MM.1S (cell line): Measurements from ENCODE around the gene CD4.

Experiments used
- DNase-seq: peaks from one replicate; pipeline ENCODE4 v3.0.0-alpha.2; 2015
- H2AFZ ChIP-seq: fragments of 300-600 bp; sonication (generic); 2 replicates; pipeline ENCODE4 v1.6.0; 2016; ENCODE audit warnings: antibody characterized with exemption, low read length
- H3F3A ChIP-seq: fragments of 300-600 bp; sonication (generic); 2 replicates; pipeline ENCODE4 v1.6.1; 2016; ENCODE audit warnings: mild to moderate bottlenecking, antibody characterized with exemption, low read length, moderate library complexity, mixed read lengths; ENCODE audit not compliant: insufficient read depth
- H3K27ac ChIP-seq: fragments of 300-600 bp; sonication (generic); 2 replicates; pipeline ENCODE4 v1.5.1; 2016; ENCODE audit warnings: mild to moderate bottlenecking, low read length
- H3K27me3 ChIP-seq: fragments of 300-600 bp; sonication (generic); replicated peaks from 2 replicates; pipeline ENCODE4 v1.6.0; 2016; ENCODE audit warnings: low read length; ENCODE audit not compliant: insufficient read depth
- H3K36me3 ChIP-seq: fragments of 300-600 bp; sonication (generic); replicated peaks from 2 replicates; pipeline ENCODE4 v1.6.1; 2016; ENCODE audit warnings: mild to moderate bottlenecking, low read length, mixed read lengths; ENCODE audit not compliant: insufficient read depth
- H3K4me1 ChIP-seq: fragments of 300-600 bp; sonication (generic); 2 replicates; pipeline ENCODE4 v1.6.1; 2016; ENCODE audit warnings: low read length, mixed read lengths
- H3K4me2 ChIP-seq: fragments of 300-600 bp; sonication (generic); 2 replicates; pipeline ENCODE4 v1.6.0; 2016; ENCODE audit warnings: low read depth, low read length
- H3K4me3 ChIP-seq: fragments of 300-600 bp; sonication (generic); 2 replicates; pipeline ENCODE4 v1.5.1; 2016; ENCODE audit warnings: low read length, mixed read lengths
- H3K79me2 ChIP-seq: fragments of 300-600 bp; sonication (generic); 2 replicates; pipeline ENCODE4 v1.6.1; 2016; ENCODE audit warnings: mixed run types, low read length, mixed read lengths
- H3K9ac ChIP-seq: fragments of 300-600 bp; sonication (generic); 2 replicates; pipeline ENCODE4 v1.6.1; 2016; ENCODE audit warnings: low read length, mixed read lengths
- H3K9me2 ChIP-seq: fragments of 300-600 bp; sonication (generic); replicated peaks from 2 replicates; pipeline ENCODE4 v1.6.1; 2016; ENCODE audit warnings: mild to moderate bottlenecking, low read length, mixed read lengths; ENCODE audit not compliant: insufficient read depth
- H3K9me3 ChIP-seq: fragments of 300-600 bp; sonication (generic); replicated peaks from 2 replicates; pipeline ENCODE4 v1.6.1; 2016; ENCODE audit warnings: mild to moderate bottlenecking, low read length, mixed read lengths; ENCODE audit not compliant: insufficient read depth
- H4K20me1 ChIP-seq: fragments of 300-600 bp; sonication (generic); 2 replicates; pipeline ENCODE4 v1.6.1; 2016; ENCODE audit warnings: mild to moderate bottlenecking, low read length, moderate library complexity, mixed read lengths; ENCODE audit not compliant: insufficient read depth
- EZH2 ChIP-seq: fragments of 300-600 bp; sonication (generic); optimal IDR thresholded peaks from 2 replicates; pipeline ENCODE3; 2017; ENCODE audit warnings: low read depth, mild to moderate bottlenecking, antibody characterized with exemption, low read length, mixed read lengths
- EZH2phosphoT487 ChIP-seq: fragments of 300-600 bp; sonication (generic); IDR thresholded peaks from 2 replicates; pipeline ENCODE4 v1.6.1; 2018; ENCODE audit warnings: antibody characterized with exemption, low read length
- TF ChIP-seq, protein P1 (sequence below): fragments of 300-600 bp; sonication (generic); IDR thresholded peaks from 2 replicates; pipeline ENCODE4 v1.5.1; 2016; ENCODE audit warnings: antibody characterized with exemption, low read length, mixed read lengths

Gene CD4

DNA sequence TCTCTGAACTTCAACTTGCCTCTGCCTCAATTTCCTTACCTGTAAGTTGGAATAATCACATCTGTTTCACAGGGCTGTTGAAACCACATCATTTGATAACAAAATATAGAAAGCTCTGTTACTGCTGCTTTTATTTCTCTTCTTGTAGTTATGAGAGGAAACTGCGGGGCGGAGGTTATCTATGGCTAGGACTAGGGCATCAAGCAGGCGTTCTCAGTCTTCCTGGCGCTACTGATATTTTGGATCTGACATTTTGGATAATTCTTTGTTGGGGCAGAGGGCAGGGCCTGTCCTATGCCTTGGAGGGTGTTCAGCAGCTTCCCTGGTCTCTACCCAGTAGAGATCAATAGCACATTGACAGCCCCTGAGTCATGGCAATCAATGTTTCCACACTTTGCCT lies 42.8 kb downstream of the CD4 start:
- peaks cover 4% of the 10 kb centered on the region; the same call in 1 of the 2 replicates for H3K4me1 ChIP-seq
- H2AFZ ChIP-seq: no peak overlapping the region
- H3K9ac ChIP-seq: no peak overlapping the region
- no peaks in the 10 kb centered on the region for H3F3A ChIP-seq
- H3K36me3 ChIP-seq: no peaks in the 10 kb centered on the region
- H3K9me2 ChIP-seq: no peaks in the 10 kb centered on the region
- H3K27me3 ChIP-seq: peaks cover 62% of the 10 kb centered on the region
- H3K4me3 ChIP-seq: no peak overlapping the region
- no peaks in the 10 kb centered on the region for H3K9me3 ChIP-seq
- H3K79me2 ChIP-seq: no peaks in the 10 kb centered on the region
- no peak overlapping the region for H3K4me2 ChIP-seq
- H4K20me1 ChIP-seq: no peaks in the 10 kb centered on the region
- no peak for DNase-seq
- no peak for TF ChIP-seq EZH2
- TF ChIP-seq, protein P1, sequence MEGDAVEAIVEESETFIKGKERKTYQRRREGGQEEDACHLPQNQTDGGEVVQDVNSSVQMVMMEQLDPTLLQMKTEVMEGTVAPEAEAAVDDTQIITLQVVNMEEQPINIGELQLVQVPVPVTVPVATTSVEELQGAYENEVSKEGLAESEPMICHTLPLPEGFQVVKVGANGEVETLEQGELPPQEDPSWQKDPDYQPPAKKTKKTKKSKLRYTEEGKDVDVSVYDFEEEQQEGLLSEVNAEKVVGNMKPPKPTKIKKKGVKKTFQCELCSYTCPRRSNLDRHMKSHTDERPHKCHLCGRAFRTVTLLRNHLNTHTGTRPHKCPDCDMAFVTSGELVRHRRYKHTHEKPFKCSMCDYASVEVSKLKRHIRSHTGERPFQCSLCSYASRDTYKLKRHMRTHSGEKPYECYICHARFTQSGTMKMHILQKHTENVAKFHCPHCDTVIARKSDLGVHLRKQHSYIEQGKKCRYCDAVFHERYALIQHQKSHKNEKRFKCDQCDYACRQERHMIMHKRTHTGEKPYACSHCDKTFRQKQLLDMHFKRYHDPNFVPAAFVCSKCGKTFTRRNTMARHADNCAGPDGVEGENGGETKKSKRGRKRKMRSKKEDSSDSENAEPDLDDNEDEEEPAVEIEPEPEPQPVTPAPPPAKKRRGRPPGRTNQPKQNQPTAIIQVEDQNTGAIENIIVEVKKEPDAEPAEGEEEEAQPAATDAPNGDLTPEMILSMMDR: no peak
- no peak for TF ChIP-seq EZH2phosphoT487
- no peak overlapping the region for H3K27ac ChIP-seq

DNA sequence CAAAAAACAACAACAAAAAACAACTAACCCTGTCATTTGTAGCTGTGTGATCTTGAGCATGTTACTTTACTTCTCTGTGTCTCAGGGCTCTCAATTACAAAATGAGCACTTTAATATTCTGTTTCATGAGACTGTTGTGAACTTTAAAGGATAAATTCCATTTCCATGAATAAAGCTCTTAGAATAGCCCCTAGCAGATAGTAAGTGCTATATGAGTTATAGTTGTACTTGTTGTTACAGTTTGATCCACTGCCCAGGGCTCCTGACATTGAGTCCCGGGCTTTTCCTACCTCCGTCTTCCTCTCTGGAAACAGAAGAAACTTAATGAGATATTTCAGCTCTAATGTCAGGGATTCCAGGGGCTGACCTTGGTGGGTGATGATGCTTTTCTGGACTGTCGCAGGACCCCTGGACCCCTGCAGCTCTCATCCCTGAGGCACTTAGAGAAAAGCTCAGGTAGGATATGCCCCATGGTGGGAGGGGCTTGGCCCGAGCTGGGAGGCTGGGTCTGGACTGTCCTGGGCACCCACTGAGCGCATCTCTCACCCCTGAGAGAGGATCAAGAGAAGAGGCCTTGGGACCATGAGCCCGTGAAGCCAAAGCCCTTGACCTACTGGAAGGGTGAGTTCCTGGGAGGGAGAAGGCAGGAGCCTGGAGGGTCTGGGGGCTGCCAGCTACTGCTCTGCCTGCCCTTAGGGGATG lies 44.0 kb downstream of the CD4 start:
- DNase-seq: no peak
- no peak overlapping the region for H3K4me3 ChIP-seq
- H3K9me3 ChIP-seq: no peaks in the 10 kb centered on the region
- H4K20me1 ChIP-seq: no peaks in the 10 kb centered on the region
- no peaks in the 10 kb centered on the region for H3K79me2 ChIP-seq
- H3K4me1 ChIP-seq: no peaks in the 10 kb centered on the region
- no peaks in the 10 kb centered on the region for H3K9me2 ChIP-seq
- H3K4me2 ChIP-seq: no peak overlapping the region
- no peaks in the 10 kb centered on the region for H3F3A ChIP-seq
- H2AFZ ChIP-seq: no peak overlapping the region
- TF ChIP-seq, protein P1: no peak
- TF ChIP-seq EZH2phosphoT487: no peak
- no peak for TF ChIP-seq EZH2
- H3K36me3 ChIP-seq: no peaks in the 10 kb centered on the region
- H3K27ac ChIP-seq: no peak overlapping the region
- H3K9ac ChIP-seq: no peak overlapping the region
- H3K27me3 ChIP-seq: peaks cover 51% of the 10 kb centered on the region

DNA sequence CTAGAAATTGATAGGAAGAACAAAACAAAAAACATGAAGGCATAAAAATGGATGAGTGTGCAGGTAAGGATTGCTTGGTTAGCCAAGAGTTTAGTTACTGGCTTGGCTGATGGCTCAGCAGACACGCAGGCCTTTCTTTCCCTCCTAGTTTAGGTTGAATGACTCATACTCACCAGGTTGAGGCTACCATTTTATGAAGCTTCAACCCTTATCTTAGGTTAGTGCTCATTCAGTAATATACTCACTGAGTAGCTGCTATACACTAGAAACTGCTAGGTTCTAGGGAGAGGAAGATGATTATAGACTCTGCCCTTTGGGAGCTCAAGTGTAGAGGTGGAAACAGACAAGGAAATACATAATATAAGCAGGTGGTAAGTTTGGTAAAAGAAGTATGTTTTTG lies 44.9 kb downstream of the CD4 start:
- no peaks in the 10 kb centered on the region for H3K36me3 ChIP-seq
- TF ChIP-seq EZH2phosphoT487: no peak
- no peak for TF ChIP-seq EZH2
- TF ChIP-seq, protein P1: no peak
- H2AFZ ChIP-seq: no peak overlapping the region
- H3K27ac ChIP-seq: no peak overlapping the region
- H3K4me1 ChIP-seq: peaks cover under 1% of the 10 kb centered on the region; the same call in 1 of the 2 replicates
- H3K9me2 ChIP-seq: no peaks in the 10 kb centered on the region
- H3K4me3 ChIP-seq: no peak overlapping the region
- H3K79me2 ChIP-seq: no peaks in the 10 kb centered on the region
- no peaks in the 10 kb centered on the region for H3K9me3 ChIP-seq
- H3K27me3 ChIP-seq: peaks cover 44% of the 10 kb centered on the region
- DNase-seq: no peak
- H3K9ac ChIP-seq: no peak overlapping the region
- no peaks in the 10 kb centered on the region for H3F3A ChIP-seq
- H3K4me2 ChIP-seq: no peak overlapping the region
- no peaks in the 10 kb centered on the region for H4K20me1 ChIP-seq
